ENCODE measurements around the gene ZNRF3. TPM values are rescaled to one million over a fixed set of nuclear protein-coding genes. Genes with fewer than 3 reads are reported as not detected.

Gene ZNRF3
- polyA plus RNA-seq, 3 donors = 0.13 TPM; not detected in 2

DNA sequence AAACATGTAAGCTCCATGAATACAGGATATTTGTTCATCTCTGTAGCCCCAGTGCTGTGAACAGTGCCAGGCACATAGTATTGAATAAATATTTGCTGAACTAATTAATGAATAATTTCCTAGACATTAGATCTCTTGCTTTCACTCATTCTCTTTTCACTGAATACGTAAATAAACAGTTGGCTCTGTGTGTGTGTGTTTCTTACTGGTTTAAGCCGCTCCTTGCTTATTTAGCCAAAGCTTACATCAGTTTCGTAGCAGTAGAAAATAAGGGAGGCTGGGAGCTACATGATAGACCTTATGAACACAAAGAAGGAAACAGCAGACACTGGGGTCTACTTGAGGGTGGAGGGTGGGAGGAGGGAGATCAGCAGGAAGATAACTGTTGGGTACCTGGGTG lies 206.7 kb downstream of the ZNRF3 start:
- H3K27ac Mint-ChIP-seq = no peak overlapping the region
- Histone ChIP-seq H4K20me1 (ENCODE audit: insufficient read depth, low read length) (no peaks in the 10 kb centered on the region), H3K27me3 (ENCODE audit: control insufficient read depth in 2 of 2, insufficient read depth in 2 of 2, low read length in 2 of 2) (peaks cover 2% of the 10 kb centered on the region in 2 donors), H3K4me2 (replicated peaks; ENCODE audit: extremely low read depth, low read length, poor library complexity, severe bottlenecking) (no peak overlapping the region), H3K4me3 (replicated peaks in 1 of 3; ENCODE audit: low read depth in 2 of 3, low read length in 3 of 3) (no peak overlapping the region), H3K36me3 (replicated peaks in 1 of 2; ENCODE audit: control insufficient read depth in 1 of 2, insufficient read depth in 2 of 2, low read length in 2 of 2) (no peaks in the 10 kb centered on the region), H3K27ac (ENCODE audit: low read depth in 1 of 2, low read length in 2 of 2) (no peak overlapping the region), H3K4me1 (ENCODE audit: control insufficient read depth in 1 of 2, insufficient read depth in 2 of 2, low read length in 2 of 2) (no peaks in the 10 kb centered on the region), H2AFZ (ENCODE audit: insufficient read depth, low read depth, low read length, poor library complexity, severe bottlenecking) (no peak overlapping the region), H3K9ac (ENCODE audit: insufficient read depth, low read length, poor library complexity, severe bottlenecking) (no peak overlapping the region), H3K9me3 (replicated peaks in 1 of 2; ENCODE audit: control insufficient read depth in 1 of 2, insufficient read depth in 1 of 2, low read length in 2 of 2) (no peaks in the 10 kb centered on the region), H3K79me2 (ENCODE audit: insufficient read depth, low read length) (no peaks in the 10 kb centered on the region)
- peaks cover 5 to 10% (median 6%) of the 10 kb centered on the region in 3 donors for H3K27me3 Mint-ChIP-seq (ENCODE audit: low read depth in 3 of 3)
- 94% methylated on average over 2 of the region's 3 CpGs for whole genome bisulfite sequencing (ENCODE audit: insufficient coverage)
- DNase-seq = no peak
- no peaks in the 10 kb centered on the region for H3K36me3 Mint-ChIP-seq
- peaks cover 4% of the 10 kb centered on the region for H3K4me1 Mint-ChIP-seq
- no peaks in the 10 kb centered on the region for H3K9me3 Mint-ChIP-seq
- intact Hi-C loops (cut with micrococcal nuclease) = no loop called here
- TF ChIP-seq, protein P1, sequence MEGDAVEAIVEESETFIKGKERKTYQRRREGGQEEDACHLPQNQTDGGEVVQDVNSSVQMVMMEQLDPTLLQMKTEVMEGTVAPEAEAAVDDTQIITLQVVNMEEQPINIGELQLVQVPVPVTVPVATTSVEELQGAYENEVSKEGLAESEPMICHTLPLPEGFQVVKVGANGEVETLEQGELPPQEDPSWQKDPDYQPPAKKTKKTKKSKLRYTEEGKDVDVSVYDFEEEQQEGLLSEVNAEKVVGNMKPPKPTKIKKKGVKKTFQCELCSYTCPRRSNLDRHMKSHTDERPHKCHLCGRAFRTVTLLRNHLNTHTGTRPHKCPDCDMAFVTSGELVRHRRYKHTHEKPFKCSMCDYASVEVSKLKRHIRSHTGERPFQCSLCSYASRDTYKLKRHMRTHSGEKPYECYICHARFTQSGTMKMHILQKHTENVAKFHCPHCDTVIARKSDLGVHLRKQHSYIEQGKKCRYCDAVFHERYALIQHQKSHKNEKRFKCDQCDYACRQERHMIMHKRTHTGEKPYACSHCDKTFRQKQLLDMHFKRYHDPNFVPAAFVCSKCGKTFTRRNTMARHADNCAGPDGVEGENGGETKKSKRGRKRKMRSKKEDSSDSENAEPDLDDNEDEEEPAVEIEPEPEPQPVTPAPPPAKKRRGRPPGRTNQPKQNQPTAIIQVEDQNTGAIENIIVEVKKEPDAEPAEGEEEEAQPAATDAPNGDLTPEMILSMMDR (IDR thresholded peaks at IDR 0.05) = no peak
- H3K4me3 Mint-ChIP-seq = peak overlapping the region in 1 of 2 donors; percentile 43

GRCh38 chr22:29092243-29092642 lies 208.9 kb downstream of the ZNRF3 start:
- Histone ChIP-seq H3K79me2 (ENCODE audit: insufficient read depth, low read length) (no peaks in the 10 kb centered on the region), H3K4me3 (replicated peaks in 1 of 3; ENCODE audit: low read depth in 2 of 3, low read length in 3 of 3) (no peak overlapping the region), H4K20me1 (ENCODE audit: insufficient read depth, low read length) (no peaks in the 10 kb centered on the region), H3K9me3 (replicated peaks in 1 of 2; ENCODE audit: control insufficient read depth in 1 of 2, insufficient read depth in 1 of 2, low read length in 2 of 2) (no peaks in the 10 kb centered on the region), H3K4me1 (ENCODE audit: control insufficient read depth in 1 of 2, insufficient read depth in 2 of 2, low read length in 2 of 2) (no peaks in the 10 kb centered on the region), H3K36me3 (replicated peaks in 1 of 2; ENCODE audit: control insufficient read depth in 1 of 2, insufficient read depth in 2 of 2, low read length in 2 of 2) (no peaks in the 10 kb centered on the region), H3K27me3 (ENCODE audit: control insufficient read depth in 2 of 2, insufficient read depth in 2 of 2, low read length in 2 of 2) (peaks cover 0 to 2% of the 10 kb centered on the region in 2 donors), H3K4me2 (replicated peaks; ENCODE audit: extremely low read depth, low read length, poor library complexity, severe bottlenecking) (no peak overlapping the region), H2AFZ (ENCODE audit: insufficient read depth, low read depth, low read length, poor library complexity, severe bottlenecking) (no peak overlapping the region), H3K9ac (ENCODE audit: insufficient read depth, low read length, poor library complexity, severe bottlenecking) (no peak overlapping the region), H3K27ac (ENCODE audit: low read depth in 1 of 2, low read length in 2 of 2) (no peak overlapping the region)
- TF ChIP-seq, protein P1 (IDR thresholded peaks at IDR 0.05) = no peak
- H3K4me3 Mint-ChIP-seq = peak overlapping the region in 1 of 2 donors; percentile 9
- WGBS (ENCODE audit: insufficient coverage) = 67% methylated on average over 1 of the region's 4 CpGs
- DNase-seq = no peak
- H3K4me1 Mint-ChIP-seq = peaks cover 4% of the 10 kb centered on the region
- peaks cover 6 to 12% (median 7%) of the 10 kb centered on the region in 3 donors for H3K27me3 Mint-ChIP-seq (ENCODE audit: low read depth in 3 of 3)
- no peaks in the 10 kb centered on the region for H3K36me3 Mint-ChIP-seq
- intact Hi-C loops (cut with micrococcal nuclease) = no loop called here
- no peak overlapping the region for H3K27ac Mint-ChIP-seq
- no peaks in the 10 kb centered on the region for H3K9me3 Mint-ChIP-seq
